Measurements from ENCODE around the gene TIMM21.

The TIMM21 gene

GRCh38 chr18:74196220-74197119 lies 48.1 kb downstream of the TIMM21 start:
- DNase-seq: peak; percentile 43 to 81

GRCh38 chr18:74197705-74198341 lies 49.5 kb downstream of the TIMM21 start:
- DNase-seq: no peak

- no peak for DNase-seq
These were observed 50.1 kb downstream of the TIMM21 start for GRCh38 chr18:74198453-74198852.

GRCh38 chr18:74200780-74201179 lies 52.5 kb downstream of the TIMM21 start:
- DNase-seq: peak in 1 of 2 donors; percentile 38

GRCh38 chr18:74203811-74204210 lies 55.5 kb downstream of the TIMM21 start:
- DNase-seq: no peak

GRCh38 chr18:74204526-74205152 lies 56.3 kb downstream of the TIMM21 start:
- DNase-seq: no peak

Measured in inflammatory macrophage treated with lipopolysaccharide for 1 hour (primary cell).